ENCODE results near the gene LENEP.
A peak's percentile ranks its signal among the peaks of the same experiment; 100 is the strongest.
"Not testable (repeated sequence)": the region's sequence is repeated elsewhere in the genome, so short reads cannot be mapped to it uniquely, and the experiment has no call there.

Gene LENEP

DNA sequence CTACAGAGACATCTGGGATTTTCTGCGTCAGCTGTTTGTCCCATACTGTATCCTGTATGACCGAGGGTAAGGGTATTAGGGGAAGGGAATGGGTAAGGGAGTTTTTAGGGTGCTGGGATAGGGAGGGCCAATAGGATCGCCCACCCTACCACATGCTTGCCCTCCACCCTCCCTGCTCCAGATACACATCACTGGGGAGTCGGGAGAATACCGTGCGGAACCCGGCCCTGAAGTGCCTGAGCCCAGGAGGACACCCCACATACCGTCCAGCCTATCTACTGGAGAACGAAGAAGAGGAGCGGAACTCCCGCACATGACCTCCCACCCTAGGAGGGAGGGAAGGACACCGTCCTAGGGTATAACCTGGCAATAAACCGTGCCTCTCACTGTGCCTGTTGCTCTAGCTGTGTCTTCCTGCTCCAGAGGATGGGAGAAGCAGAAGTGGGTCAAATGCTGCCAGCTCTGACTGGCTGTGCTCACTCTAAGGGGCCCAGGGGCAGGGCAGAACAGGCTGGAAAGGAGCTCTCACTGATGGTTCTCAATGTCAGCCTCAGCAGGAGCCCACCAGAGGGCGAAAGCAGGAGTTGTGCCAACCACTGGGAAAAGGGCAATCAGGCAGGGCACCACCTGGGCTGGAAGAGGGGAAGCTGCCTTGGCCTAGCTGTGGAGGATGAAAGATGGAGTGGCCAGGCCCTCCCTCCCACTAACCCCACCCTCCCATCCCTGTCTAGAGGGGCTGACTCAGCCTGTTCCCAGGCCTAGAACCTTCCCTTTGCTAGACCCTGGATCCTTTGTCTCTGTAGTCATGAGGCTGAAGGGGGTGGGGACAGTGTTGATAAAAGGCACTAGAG, 440 bp upstream of the LENEP start:
- DNase-seq (ENCODE audit: low read depth, low spot score): no peak
- no peak overlapping the region for H3K4me3 ChIP-seq (ENCODE audit: low read length)

- H3K4me3 ChIP-seq (ENCODE audit: low read length): no peak overlapping the region
- no peak for DNase-seq (ENCODE audit: low read depth, low spot score)
Measured at GRCh38 chr1:154994269-154994587, 842 bp downstream of the LENEP start.

DNA sequence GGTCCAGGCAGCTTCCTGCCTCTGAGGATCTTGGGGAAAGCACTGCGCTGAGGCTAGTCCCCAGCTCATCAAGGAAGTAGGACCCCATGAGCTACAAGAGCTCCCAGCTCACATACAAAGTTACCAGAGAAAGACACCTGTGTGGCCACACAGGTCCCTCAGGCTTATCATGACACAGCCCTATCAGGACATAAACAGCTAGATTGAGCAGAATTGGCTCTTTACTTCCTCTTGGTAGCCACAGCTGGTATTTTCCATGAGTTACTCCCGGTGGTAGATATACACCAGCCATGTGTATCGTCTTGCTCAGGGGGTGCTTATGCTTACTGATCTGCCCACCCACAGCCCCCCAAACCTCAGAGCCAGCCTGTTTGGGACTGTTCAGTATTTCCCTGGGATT, 1.2 kb downstream of the LENEP start:
- no peak overlapping the region for H3K4me3 ChIP-seq (ENCODE audit: low read length)
- DNase-seq (ENCODE audit: low read depth, low spot score): no peak

GRCh38 chr1:154995301-154995983, 2.1 kb downstream of the LENEP start:
- not testable (repeated sequence) for H3K4me3 ChIP-seq (ENCODE audit: low read length); DNase-seq (ENCODE audit: low read depth, low spot score)

DNA sequence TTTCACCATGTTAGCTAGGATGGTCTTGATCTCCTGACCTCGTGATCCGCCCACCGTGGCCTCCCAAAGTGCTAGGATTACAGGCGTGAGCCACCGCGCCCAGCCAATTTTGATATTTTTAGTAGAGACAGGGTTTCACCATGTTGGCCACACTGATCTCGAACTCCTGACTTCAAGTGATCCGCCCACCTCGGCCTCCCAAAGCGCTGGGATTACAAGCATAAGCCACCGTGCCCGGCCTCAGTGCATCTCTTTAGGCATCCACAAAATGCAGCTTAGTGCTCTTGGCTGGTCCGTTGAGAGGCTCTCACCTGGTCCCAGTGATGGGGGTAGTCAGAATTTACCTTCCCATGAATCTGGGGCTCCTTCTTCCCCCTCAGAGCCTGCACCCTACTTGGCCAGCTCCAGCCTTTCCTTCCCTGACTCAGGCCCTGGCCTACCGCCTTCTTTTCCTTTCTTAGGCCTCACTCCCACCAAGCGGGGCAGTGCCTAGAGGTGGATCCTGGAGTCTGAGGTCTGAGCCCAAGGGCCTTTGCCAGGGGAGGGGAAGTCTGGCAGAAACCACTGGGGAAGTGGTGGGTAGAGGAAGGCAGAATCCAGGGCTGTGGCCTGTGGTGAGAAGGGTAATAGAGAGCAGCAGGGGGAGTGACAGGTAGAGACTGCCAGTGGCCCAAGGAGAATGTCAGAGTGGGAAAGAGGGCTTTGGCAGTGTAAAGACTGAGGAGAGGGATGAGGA, 3.7 kb downstream of the LENEP start:
- no peak for DNase-seq (ENCODE audit: low read depth, low spot score)
- no peak overlapping the region for H3K4me3 ChIP-seq (ENCODE audit: low read length)

- DNase-seq (ENCODE audit: low read depth, low spot score): no peak
- no peak overlapping the region for H3K4me3 ChIP-seq (ENCODE audit: low read length)
Measured at GRCh38 chr1:154998201-154998780, 4.9 kb downstream of the LENEP start.

- DNase-seq (ENCODE audit: low read depth, low spot score): peak; percentile 88
- H3K4me3 ChIP-seq (ENCODE audit: low read length): peak overlapping the region; percentile 22
Measured at GRCh38 chr1:154998818-154999570, 5.6 kb downstream of the LENEP start.

- peak overlapping the region; percentile 47 for H3K4me3 ChIP-seq (ENCODE audit: low read length)
- DNase-seq (ENCODE audit: low read depth, low spot score): no peak
Measured at GRCh38 chr1:154999571-155000410, 6.4 kb downstream of the LENEP start.

DNA sequence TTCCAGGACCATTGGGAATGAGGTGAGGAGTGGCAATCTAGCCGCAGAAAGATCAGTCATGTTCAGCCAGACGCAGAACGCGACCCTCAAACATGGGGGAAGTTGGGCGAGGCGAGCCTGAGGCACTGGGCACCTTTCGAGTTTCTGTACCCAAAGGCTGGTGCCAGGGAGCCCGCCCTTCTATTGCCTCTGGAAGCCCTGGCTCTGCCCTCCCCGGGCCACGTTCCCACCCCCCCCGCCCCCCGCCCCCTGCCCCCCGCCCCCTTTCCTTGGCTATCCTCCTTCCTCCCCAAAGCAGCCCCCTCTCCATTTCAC, 7.0 kb downstream of the LENEP start:
- no peak for DNase-seq (ENCODE audit: low read depth, low spot score)

DNA sequence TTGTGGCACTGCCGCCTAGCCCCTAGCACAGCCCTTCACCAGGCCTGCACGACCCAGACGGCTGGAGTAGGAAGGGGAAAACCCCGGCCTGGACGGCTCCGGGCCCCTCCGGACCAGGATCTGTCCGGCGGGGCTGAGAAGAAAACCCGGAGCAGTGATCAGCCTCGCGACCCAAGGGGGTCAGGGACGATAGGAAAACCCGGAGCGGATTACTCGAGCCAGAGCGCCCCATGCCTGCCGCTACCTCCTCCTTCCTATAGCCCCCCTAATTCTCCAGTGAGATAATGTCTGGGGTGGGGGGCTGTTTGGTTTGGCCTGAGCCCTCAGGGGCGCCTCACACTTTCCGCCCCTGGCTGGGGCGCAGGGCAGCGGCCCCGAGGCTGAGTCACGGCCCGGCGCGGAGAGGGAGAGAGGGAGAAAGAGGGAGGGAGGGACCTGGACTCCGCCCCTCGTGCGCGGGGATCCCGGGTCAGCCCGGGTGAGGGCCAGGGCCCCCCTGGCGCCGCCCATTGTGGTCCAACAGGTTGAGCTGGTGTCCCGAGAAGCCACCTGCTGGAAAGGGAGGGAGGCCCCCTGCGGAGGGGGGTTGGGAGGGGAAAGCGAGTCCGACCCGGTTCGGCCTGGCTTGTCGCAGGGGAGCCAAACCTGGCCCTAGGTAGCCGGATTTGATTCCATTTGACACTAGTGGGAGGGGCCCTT, 7.5 kb downstream of the LENEP start:
- peak overlapping the region; percentile 47 for H3K4me3 ChIP-seq (ENCODE audit: low read length)
- DNase-seq (ENCODE audit: low read depth, low spot score): no peak

More for the DNA sequence above, 7.0 kb downstream of the LENEP start:
- H3K4me3 ChIP-seq (ENCODE audit: low read length): peak overlapping the region; percentile 47

DNA sequence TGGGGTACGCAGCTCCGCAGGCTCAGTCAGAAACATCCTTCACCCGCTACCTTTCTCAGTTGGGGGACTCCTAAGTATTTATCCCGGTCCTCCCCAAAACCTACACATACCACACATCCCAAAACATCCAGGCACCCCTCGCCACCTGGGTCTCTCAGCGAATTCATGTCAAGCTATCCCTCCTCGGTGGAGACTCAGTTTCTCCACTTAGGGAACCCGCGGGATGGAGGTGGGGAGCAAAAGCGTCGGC, 8.0 kb downstream of the LENEP start:
- no peak for DNase-seq (ENCODE audit: low read depth, low spot score)
- H3K4me3 ChIP-seq (ENCODE audit: low read length): peak overlapping the region; percentile 47

- H3K4me3 ChIP-seq (ENCODE audit: low read length): peak overlapping the region; percentile 47
- DNase-seq (ENCODE audit: low read depth, low spot score): peak; percentile 87
Measured at GRCh38 chr1:155001675-155002463, 8.5 kb downstream of the LENEP start.

GRCh38 chr1:155002464-155003226, 9.3 kb downstream of the LENEP start, which contains the start of gene ZBTB7B:
Gene ZBTB7B, plus strand, starts transcription at chr1:155002802. Its CDS starts 11,859 bp downstream, at chr1:155014661.
- no peak for DNase-seq (ENCODE audit: low read depth, low spot score)

GRCh38 chr1:155003227-155003765, 9.9 kb downstream of the LENEP start:
- H3K4me3 ChIP-seq (ENCODE audit: low read length): no peak overlapping the region; the same call in 1 of the 2 replicates
- no peak for DNase-seq (ENCODE audit: low read depth, low spot score)

More at GRCh38 chr1:155002464-155003226, 9.3 kb downstream of the LENEP start, which contains the start of gene ZBTB7B:
- H3K4me3 ChIP-seq (ENCODE audit: low read length): peak within 1 kb of the TSS; percentile 47

DNA sequence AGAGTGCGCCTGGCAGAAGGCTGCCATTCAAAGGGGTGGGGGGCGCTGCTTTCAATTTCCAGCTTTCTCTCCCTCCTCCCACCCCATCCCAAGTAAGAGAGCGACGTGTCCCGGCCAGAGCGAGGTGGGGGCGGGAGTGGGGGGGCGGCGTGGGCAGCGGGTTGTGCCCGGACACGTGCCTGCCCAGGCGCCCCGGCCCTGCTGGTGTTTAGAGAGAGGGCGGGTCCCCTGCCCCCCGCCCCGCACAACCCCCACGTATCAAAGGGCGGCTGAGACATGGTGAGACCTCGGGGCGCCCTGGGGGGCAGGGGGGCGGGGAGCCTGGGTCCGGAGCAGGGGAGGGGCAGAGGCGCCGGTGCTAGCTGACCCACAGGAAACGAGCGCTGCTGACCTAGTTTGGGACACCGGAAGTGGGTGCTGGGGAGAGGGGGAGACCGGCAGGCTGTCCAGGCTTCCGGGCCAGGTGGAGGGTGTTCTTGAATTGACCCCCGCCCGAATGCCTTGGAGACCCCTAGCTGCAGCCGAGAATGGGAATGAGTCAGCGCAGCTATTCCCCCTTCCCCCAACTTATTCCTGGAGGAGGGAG, 10.5 kb downstream of the LENEP start:
- no peak overlapping the region for H3K4me3 ChIP-seq (ENCODE audit: low read length)
- no peak for DNase-seq (ENCODE audit: low read depth, low spot score)
